Measurements from ENCODE around the gene LCE1C.

Gene LCE1C

DNA sequence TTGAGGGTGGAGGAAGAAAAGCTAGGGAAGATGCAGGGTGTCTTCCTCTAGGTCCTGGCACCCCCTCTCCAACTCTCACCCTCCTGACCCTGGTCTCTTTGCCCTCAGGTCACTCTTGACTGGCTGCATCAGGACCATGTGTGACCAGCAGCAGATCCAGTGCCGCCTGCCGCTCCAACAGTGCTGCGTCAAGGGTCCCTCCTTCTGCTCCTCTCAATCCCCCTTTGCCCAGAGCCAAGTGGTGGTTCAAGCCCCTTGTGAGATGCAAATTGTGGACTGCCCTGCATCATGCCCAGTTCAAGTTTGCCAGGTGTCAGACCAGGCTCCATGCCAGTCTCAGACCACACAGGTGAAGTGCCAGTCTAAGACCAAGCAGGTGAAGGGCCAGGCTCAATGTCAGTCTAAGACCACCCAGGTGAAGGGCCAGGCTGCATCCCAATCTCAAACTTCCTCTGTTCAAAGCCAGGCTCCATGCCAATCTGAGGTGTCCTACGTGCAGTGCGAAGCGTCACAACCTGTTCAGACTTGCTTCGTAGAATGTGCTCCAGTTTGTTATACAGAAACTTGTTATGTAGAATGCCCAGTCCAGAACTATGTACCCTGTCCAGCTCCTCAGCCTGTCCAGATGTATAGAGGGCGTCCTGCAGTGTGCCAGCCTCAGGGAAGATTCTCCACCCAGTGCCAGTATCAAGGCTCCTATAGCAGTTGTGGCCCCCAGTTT lies 46.8 kb downstream of the LCE1C start:
- DNase-seq: no peak

DNA sequence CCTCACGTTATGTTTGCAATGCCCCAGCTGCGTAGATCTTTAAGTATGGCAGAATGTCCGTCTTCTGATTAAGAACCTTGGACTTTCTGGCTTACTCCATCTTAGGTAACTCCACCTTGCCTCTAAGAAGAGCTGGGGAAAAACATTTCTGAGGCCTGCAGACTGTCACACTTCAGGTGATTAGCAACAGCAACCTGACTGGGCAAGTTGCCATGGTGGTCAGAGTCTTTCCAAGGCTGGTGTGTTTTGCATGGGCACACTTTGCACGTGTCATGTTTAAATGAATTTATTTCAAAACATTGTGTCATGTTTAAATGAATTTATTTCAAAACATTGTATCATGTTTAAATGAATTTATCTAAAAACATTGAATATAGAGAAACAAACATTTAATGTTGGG lies 47.8 kb downstream of the LCE1C start:
- DNase-seq: no peak

- no peak for DNase-seq
Measured at GRCh38 chr1:152757747-152758146, 48.7 kb downstream of the LCE1C start, which contains the start of gene KPRP. KPRP (plus strand) TSS chr1:152758025; CDS start chr1:152759589, 1,564 bp downstream.

- DNase-seq: no peak
Measured at GRCh38 chr1:152756872-152757271, 49.6 kb downstream of the LCE1C start.

Data from T-helper 2 cell (primary cell).